Measurements from ENCODE around the gene PTGER3. TPM values are rescaled to one million over a fixed set of nuclear protein-coding genes. Genes with fewer than 3 reads are reported as not detected.

Gene PTGER3
- total RNA-seq, 1 donor from 2014 or later = 0.29 TPM

- Mint-ChIP-seq H3K27ac (ENCODE audit: unreplicated experiment) (no peak overlapping the region), H3K9me3 (ENCODE audit: unreplicated experiment) (no peaks in the 10 kb centered on the region), H3K4me1 (ENCODE audit: low read depth, unreplicated experiment) (no peaks in the 10 kb centered on the region), H3K27me3 (ENCODE audit: unreplicated experiment) (peaks cover under 1% of the 10 kb centered on the region), H3K4me3 (ENCODE audit: unreplicated experiment) (no peak overlapping the region), H3K36me3 (ENCODE audit: unreplicated experiment) (no peaks in the 10 kb centered on the region)
- DNase-seq = no peak
- TF ChIP-seq, protein P1, sequence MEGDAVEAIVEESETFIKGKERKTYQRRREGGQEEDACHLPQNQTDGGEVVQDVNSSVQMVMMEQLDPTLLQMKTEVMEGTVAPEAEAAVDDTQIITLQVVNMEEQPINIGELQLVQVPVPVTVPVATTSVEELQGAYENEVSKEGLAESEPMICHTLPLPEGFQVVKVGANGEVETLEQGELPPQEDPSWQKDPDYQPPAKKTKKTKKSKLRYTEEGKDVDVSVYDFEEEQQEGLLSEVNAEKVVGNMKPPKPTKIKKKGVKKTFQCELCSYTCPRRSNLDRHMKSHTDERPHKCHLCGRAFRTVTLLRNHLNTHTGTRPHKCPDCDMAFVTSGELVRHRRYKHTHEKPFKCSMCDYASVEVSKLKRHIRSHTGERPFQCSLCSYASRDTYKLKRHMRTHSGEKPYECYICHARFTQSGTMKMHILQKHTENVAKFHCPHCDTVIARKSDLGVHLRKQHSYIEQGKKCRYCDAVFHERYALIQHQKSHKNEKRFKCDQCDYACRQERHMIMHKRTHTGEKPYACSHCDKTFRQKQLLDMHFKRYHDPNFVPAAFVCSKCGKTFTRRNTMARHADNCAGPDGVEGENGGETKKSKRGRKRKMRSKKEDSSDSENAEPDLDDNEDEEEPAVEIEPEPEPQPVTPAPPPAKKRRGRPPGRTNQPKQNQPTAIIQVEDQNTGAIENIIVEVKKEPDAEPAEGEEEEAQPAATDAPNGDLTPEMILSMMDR (IDR thresholded peaks at IDR 0.05; ENCODE audit: partially characterized antibody, unreplicated experiment) = no peak
These were observed 41.1 kb upstream of the PTGER3 start for GRCh38 chr1:71088645-71089287.

DNA sequence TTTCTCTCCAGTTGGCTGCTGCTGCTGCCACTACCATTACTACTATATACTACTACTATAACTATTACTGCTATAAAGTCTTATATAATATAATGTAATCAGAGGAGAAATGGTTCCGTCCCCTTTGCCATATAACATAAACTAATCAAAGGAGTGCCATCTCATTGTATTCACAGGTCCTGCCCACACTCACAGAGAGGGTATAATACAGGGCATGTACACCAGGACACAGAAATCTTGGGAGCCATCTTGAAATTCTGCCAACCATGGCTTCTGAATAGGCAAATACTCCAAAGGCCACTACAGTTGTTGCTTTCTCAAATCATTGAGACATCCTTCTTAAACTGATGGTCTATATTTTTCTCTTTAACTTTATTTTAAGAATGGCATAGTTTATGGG, 40.1 kb upstream of the PTGER3 start:
- H3K9me3 Mint-ChIP-seq (ENCODE audit: unreplicated experiment) = no peaks in the 10 kb centered on the region
- peaks cover 3% of the 10 kb centered on the region for H3K27me3 Mint-ChIP-seq (ENCODE audit: unreplicated experiment)
- no peak overlapping the region for H3K27ac Mint-ChIP-seq (ENCODE audit: unreplicated experiment)

DNA sequence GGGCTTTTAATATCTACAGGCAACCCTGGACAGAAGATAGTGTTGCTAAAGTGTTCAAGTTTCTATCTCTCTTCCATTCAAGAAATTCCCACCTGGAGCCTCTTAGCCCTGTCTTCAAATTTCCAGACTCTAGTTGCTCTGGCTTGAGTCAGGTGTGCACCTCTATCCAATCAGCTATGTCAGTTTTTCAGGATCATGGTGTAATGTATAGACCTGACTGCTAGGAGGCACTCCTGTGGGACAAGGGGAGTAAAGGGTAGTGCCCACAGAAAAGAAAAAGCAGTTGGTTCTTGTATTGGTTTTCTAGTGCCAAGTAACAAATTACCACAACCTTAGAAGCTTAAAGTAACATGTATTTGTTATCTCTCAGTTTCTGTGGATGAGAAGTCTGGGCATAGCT, 39.4 kb upstream of the PTGER3 start:
- peaks cover 3% of the 10 kb centered on the region for H3K27me3 Mint-ChIP-seq (ENCODE audit: unreplicated experiment)
- no peaks in the 10 kb centered on the region for H3K4me1 Mint-ChIP-seq (ENCODE audit: low read depth, unreplicated experiment)
- no peaks in the 10 kb centered on the region for H3K36me3 Mint-ChIP-seq (ENCODE audit: unreplicated experiment)
- H3K4me3 Mint-ChIP-seq (ENCODE audit: unreplicated experiment) = no peak overlapping the region
- no peaks in the 10 kb centered on the region for H3K9me3 Mint-ChIP-seq (ENCODE audit: unreplicated experiment)
- no peak overlapping the region for H3K27ac Mint-ChIP-seq (ENCODE audit: unreplicated experiment)
- TF ChIP-seq, protein P1 (IDR thresholded peaks at IDR 0.05; ENCODE audit: partially characterized antibody, unreplicated experiment) = no peak
- DNase-seq = no peak

More for the DNA sequence above, 40.1 kb upstream of the PTGER3 start:
- H3K4me1 Mint-ChIP-seq (ENCODE audit: low read depth, unreplicated experiment) = no peaks in the 10 kb centered on the region
- TF ChIP-seq, protein P1 (IDR thresholded peaks at IDR 0.05; ENCODE audit: partially characterized antibody, unreplicated experiment) = no peak
- H3K36me3 Mint-ChIP-seq (ENCODE audit: unreplicated experiment) = no peaks in the 10 kb centered on the region
- H3K4me3 Mint-ChIP-seq (ENCODE audit: unreplicated experiment) = no peak overlapping the region
- DNase-seq = no peak

DNA sequence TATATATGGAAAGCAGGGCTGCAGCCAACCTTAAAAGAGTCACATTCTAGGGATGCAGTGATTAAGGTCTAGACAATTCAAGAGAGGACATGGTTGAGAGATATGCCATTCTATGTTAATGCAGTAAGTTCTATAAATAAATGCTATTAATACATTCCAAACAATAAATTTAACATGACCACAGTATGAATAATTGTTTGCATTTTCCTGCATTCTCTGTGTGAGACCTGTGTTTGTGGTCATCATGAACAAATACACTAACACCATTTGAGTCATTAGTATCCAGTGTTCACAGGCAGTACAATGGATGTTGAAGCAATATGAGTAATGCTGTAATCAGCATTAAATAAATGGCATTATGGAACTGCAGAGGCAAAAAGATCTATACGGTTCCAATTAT, 38.7 kb upstream of the PTGER3 start:
- Mint-ChIP-seq H3K9me3 (ENCODE audit: unreplicated experiment) (no peaks in the 10 kb centered on the region), H3K36me3 (ENCODE audit: unreplicated experiment) (no peaks in the 10 kb centered on the region), H3K4me3 (ENCODE audit: unreplicated experiment) (no peak overlapping the region), H3K4me1 (ENCODE audit: low read depth, unreplicated experiment) (peaks cover 2% of the 10 kb centered on the region), H3K27ac (ENCODE audit: unreplicated experiment) (no peak overlapping the region), H3K27me3 (ENCODE audit: unreplicated experiment) (peaks cover 5% of the 10 kb centered on the region)
- TF ChIP-seq, protein P1 (IDR thresholded peaks at IDR 0.05; ENCODE audit: partially characterized antibody, unreplicated experiment) = no peak
- DNase-seq = no peak

DNA sequence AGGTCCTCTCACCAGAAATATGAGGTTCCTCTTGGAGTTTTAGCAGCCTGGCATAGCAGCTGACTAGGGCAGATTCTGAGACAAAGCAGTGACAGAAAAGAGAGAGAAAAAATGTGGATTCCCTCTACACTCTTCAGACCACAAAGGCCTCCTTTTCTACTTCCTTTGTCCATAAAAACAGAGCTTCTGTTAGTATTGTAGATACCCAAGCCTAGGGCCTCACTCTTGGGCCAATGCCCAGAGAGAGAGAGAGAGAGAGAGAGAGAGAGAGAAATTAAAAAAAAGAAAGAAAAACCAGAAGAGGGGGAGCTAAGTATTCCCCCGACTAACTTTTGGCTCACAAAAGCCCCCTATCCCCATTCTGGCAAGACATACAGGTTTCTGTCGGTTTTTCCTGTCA, 35.7 kb upstream of the PTGER3 start:
- Mint-ChIP-seq H3K27me3 (ENCODE audit: unreplicated experiment) (peaks cover 5% of the 10 kb centered on the region), H3K4me3 (ENCODE audit: unreplicated experiment) (no peak overlapping the region), H3K9me3 (ENCODE audit: unreplicated experiment) (no peaks in the 10 kb centered on the region), H3K4me1 (ENCODE audit: low read depth, unreplicated experiment) (peaks cover 4% of the 10 kb centered on the region), H3K27ac (ENCODE audit: unreplicated experiment) (no peak overlapping the region), H3K36me3 (ENCODE audit: unreplicated experiment) (no peaks in the 10 kb centered on the region)
- no peak for DNase-seq
- TF ChIP-seq, protein P1 (IDR thresholded peaks at IDR 0.05; ENCODE audit: partially characterized antibody, unreplicated experiment) = no peak

Data from glutamatergic neuron (in vitro differentiated cells).